DMS153 (cell line): ENCODE measurements around the gene ULK4.
"Not testable (repeated sequence)": the region's sequence is repeated elsewhere in the genome, so short reads cannot be mapped to it uniquely, and the experiment has no call there.

Source experiments
- DNase-seq: peaks from one replicate; lab custom pipeline; 2025; lab: John Stamatoyannopoulos, UW

ULK4 gene

DNA sequence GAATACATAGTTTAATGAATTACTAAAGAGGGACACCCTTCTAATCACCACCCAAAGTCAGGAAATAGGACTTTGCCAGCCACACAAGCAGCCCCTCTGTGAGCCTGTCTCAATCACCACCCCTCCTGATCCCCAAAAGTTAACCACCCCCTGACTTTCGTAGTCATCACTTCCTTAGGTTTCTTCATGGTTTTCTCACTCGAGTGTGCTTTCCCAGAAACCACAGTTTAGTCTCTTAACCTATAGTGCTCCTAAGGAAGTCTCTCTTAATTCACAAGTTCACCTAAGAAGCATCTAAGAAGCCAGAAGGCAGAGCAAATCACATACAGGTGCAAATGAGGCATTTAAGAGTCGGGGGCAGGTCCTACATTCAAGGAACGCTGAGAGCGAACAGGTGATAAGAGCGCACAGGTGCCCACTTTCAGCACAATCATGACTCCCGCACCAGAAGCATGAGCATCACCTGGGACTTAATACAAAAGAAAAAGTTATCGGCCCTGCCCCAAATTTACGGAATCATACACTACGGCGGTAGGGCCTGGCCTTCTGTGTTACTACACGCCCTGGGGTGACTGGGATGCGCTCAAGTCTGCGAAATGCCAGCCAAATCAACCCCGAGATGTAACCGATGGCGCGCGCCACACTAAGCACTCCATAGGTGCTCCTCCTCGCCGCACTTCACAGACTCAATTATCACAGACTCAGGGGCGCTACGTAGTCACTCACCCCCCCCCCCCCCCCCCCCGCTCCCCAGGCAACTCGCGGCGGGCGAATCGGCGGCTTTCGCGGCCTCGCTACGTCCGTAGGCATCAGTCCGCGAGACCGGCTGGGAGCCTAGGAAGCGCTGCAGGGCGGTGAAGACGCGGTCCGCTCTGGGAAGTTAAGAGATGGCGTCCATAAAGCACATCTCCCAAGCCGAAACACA lies 815 bp downstream of the ULK4 start:
- DNase-seq, result no peak

DNA sequence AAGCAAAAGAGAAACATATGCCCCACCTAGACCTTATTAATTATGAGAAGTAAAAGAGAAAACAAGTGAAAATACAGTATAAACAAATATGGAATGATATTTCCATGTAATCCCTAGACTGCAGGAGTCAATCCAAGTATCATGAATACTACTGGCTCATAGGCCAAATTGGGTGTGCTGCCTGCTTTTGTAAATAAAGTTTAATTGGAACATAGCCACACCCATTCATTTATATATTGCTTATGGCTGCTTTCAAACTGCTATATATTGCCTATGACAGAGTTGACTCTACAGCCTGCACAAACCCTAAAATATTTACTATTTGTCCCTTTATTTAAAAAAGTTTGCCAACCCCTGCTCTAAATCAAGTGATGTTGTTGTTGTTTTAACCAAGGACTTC lies 5.3 kb downstream of the ULK4 start:
- no peak for DNase-seq

DNA sequence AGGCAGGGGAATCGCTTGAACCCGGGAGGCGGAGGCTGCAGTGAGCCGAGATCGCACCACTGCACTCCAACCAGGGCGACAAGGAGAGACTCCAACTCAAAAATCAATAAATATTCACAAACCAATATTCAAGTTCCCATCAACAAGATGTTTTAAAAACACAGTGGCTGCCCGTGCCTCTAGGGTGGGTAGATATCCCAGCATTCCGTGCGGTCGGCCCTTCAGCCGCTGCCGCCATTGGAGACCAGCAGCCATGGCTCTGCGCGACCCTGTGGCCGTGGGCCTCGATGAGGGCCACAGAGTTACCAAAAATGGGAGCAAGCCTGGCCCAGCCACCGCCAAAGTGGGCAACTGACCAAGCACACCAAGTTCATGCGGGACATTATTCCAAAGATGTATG lies 6.7 kb downstream of the ULK4 start:
- DNase-seq, result no peak

GRCh38 chr3:41943311-41943843 lies 18.5 kb downstream of the ULK4 start:
- no peak for DNase-seq

- no peak for DNase-seq
Observed at GRCh38 chr3:41940393-41940792, 21.5 kb downstream of the ULK4 start.

- DNase-seq, result no peak
Observed at GRCh38 chr3:41936384-41936783, 25.5 kb downstream of the ULK4 start.

- DNase-seq, result no peak
Observed at GRCh38 chr3:41933154-41933676, 28.7 kb downstream of the ULK4 start.

- no peak for DNase-seq
Observed at GRCh38 chr3:41932464-41932863, 29.4 kb downstream of the ULK4 start.

DNA sequence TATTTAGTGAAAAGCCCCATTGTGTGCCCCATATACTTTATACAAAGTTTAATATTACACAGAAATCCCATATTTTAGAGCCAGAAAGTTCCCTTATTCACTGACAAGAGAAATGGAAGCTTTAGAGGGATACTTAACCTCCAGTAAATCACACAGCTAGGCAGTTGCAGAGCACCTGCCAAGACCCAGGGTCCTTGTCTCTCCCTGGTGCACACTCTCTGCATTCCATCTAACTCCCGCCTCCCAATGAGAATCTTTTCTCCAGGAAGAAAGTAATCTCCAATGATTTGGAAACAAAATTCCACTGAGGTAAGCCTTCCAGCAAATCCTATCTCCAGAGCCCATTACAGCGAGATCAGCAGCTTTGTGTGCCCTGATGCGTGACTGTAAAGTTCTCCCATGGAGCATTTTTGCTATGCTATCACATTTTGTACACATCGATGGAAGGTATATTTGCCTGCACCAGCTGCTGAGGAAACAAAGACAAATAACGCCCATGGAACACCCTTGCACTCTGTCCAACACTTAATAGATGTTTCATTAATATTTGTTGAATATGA lies 41.4 kb downstream of the ULK4 start:
- no peak for DNase-seq

- DNase-seq, result no peak
Observed at GRCh38 chr3:41915353-41915752, 46.5 kb downstream of the ULK4 start.

DNA sequence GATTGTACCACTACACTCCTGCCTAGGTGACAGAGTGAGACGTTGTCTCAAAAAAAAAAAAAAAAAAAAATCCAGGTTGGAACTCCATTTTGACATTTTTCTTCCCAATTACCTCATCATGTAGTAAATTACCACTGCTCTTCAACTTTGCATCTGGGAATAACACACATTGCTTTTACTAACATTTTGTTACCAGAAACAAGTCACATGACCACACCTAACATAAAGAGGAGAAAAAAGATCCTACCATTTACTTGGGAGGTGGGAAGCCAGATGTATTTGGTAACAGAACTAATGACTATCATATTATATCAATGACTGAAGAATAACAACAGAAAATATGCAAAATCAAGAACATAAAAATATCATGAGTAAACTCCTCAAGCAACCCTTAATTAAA lies 49.6 kb downstream of the ULK4 start:
- DNase-seq, result no peak

DNA sequence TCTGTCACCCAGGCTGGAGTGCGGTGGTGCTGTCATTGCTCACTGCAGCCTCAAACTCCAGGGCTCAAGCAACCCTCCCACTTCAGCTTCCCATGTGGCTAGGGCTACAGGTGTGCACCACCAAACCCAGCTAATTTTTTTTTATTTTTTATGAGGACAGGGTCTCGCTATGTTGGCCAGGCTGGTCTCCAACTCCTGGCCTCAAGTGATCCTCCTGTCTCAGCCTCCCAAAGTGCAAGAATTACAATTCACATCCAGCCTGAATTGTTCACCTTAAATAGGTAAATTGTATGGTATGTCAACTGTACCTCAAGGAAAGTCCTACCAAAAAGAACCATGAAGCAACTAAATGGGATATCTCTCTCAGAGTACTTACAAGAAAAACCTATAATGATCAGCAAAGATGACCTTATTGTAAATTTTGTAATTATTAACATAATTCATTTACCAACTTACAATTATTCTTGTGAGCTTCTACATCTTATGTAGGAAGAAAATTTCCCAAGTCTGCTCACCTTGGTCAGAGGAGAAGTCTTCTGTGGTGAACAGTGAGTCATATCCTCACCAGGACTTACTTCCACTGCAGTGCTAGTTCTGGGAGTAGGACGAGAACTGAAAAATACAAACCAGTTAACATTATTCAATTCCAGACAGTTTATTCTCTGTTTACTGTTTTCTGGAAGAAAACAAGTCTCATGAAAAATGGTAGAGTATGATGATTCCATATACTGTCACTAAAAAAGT lies 54.4 kb downstream of the ULK4 start:
- no peak for DNase-seq

DNA sequence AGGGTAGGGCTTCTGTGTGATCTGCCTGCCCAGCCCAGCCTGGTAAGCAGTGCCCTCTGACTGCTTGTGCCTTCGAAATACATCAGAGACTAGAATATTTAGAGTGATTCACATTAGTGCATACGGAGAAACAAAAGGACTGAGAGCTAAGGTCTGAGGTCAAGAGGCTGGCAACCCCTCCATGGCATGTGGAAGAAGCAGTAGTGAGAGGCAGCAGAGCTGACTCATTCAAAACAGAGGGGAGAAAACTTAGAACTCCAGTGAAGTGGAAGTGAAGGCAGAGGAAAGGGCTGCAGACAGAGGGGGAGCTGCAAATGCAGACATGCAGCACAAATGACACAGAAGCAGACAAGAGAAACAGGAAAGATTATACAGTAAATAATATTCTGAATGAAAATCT lies 61.6 kb downstream of the ULK4 start:
- no peak for DNase-seq

GRCh38 chr3:41898631-41899030 lies 63.3 kb downstream of the ULK4 start:
- DNase-seq, result no peak

DNA sequence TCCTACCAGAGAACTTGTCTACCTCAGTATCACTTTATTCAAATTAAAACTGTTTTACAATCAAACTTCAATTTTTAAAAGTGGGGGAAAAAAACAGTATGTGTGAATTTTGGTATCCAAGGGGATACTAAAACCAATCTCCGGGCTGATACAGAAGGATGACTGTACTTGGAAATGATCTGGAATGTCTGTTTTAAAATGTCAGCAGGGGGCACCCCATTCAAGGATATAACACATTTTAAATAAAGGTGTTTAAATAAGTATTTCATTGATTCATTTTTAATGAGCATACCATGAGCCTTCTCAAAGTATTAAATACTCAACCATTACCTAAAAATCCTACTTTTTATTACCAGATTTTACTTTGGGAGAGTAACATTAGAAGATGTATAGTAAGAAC lies 67.9 kb downstream of the ULK4 start:
- no peak for DNase-seq

GRCh38 chr3:41888368-41889076 lies 73.4 kb downstream of the ULK4 start:
- DNase-seq, result no peak

DNA sequence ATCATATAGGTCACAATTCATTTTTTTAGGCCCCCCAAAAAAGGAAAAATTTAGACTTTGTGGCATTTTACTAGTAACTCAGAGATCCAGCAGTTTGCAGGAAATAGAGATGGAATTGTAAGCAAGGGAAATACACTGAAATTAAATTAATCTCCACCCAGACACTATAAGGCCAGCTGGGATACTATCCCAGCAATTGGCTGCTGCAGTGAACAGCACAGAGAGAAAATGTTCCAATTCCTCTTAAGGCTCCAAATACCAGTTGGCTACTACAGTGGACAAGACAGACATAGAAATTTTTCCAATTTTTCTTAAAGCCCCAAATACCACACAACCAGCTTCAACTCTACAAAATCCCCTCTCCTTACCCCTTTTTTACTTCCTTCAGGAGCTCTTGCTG lies 78.9 kb downstream of the ULK4 start:
- no peak for DNase-seq

GRCh38 chr3:41881233-41881821 lies 80.6 kb downstream of the ULK4 start:
- DNase-seq, result no peak

DNA sequence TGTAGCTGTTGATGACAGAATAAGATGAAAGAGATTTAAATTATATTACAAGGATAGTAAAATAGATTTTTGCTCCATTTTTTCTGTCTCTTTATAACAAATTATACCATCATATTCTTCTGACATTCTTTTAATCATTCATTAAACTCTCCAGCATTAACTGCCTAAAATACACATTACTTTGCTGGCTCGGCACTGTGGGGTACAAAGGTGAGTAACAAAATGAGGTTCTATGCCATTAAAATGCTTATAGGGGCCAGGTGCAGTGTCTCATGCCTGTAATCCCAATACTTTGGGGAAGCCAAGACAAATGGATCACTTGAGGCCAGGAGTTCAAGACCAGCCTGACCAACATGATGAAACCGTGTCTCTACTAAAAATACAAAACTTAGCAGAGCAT lies 81.5 kb downstream of the ULK4 start:
- DNase-seq, result no peak

DNA sequence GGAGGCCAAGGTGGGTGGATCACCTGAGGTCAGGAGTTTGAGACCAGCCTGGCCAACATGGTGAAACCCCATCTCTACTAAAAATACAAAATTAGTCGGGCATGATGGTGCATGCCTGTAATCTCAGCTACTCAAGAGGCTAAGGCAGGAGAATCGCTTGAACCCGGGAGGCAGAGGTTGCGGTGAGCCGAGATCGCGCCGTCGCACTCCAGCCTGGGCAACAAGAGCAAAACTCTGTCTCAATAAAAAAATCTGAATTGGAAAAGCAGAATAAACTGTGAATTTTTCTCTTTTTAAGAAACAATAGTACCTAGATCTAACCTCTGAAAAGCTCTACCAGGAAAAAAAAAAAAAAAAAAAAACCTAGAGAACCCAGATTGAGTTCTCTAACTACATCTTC lies 84.2 kb downstream of the ULK4 start:
- not testable (repeated sequence) for DNase-seq

DNA sequence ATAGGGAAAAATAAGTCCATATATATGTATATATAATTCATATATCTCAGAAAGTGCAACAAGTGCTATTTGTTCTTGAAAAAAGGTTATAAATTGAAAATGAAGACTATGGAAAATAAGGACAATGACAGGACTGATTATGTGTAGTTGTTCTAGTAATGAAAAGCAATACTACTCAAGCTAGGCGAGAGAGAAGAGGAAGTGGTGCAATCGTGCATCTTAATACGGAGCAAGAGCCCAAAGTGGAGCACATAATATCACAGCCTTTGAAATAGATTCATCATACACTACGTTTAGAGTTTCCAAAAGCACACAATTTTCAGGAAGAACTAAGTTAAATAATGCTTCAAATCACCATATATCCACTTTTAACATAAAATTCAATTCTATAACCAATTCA lies 87.9 kb downstream of the ULK4 start:
- no peak for DNase-seq
